K562 (cell line): ENCODE data around the gene IGFBP4. TPM values are rescaled to one million over a fixed set of nuclear protein-coding genes. Genes with fewer than 3 reads are reported as not detected.

Experiments
- ATAC-seq: fragments of 200-7000 bp; cut with Tn5 transposase; 3 replicates; pipeline ENCODE4 v1.9.1; 2020; ENCODE audit warnings: moderate library complexity
- BruUV-seq: library from RNA; stranded (reverse); fragments of 400-500 nt; replicated peaks from 2 replicates; lab custom pipeline; 2021; lab: Mats Ljungman, UMichigan
- CTCF ChIA-PET: fragments of 300-600 bp; formaldehyde crosslinking; extraction: SDS; loops from one replicate; lab custom pipeline; 2021; ENCODE audit warnings: low intra/inter-chr PET ratio; lab: Yijun Ruan, JAX
- POLR2A ChIA-PET: fragments of 300-600, 350-650 bp; sonication (Branson Sonifier 250); formaldehyde crosslinking; extraction: SDS; loops from one replicate; lab custom pipeline; 2021; ENCODE audit warnings: antibody characterized with exemption, inconsistent platforms; lab: Yijun Ruan, JAX
- DNase-seq, 4 experiments: peaks; one replicate each; pipeline versions ENCODE4 v3.0.0 to v3.0.0-alpha.2; 2011 to 2018; ENCODE audit warnings: low spot score in 3 of 4, mixed read lengths in 3 of 4; ENCODE audit errors: extremely low read depth in 1 of 4
- FAIRE-seq: peaks from 2 replicates; lab custom pipeline; 2011; peaks lifted over from hg19 to GRCh38; lab: Jason Lieb, UNC
- H2AFZ ChIP-seq: 2 replicates; pipeline ENCODE4 v1.6.0; 2011; ENCODE audit warnings: low read depth, low read length, control low read depth, inconsistent platforms
- H3K27ac ChIP-seq: fragments of 200-600 bp; 3 replicates; pipeline ENCODE4 v1.8.0; 2011; ENCODE audit warnings: low read depth, mild to moderate bottlenecking, control low read depth, inconsistent platforms, low read length, moderate library complexity, mixed read lengths; ENCODE audit errors: extremely low read depth
- H3K27me3 ChIP-seq, 2 experiments: fragments of 300-600 bp in 1 of 2; 2 replicates in 1 of 2; 3 replicates in 1 of 2; pipeline versions ENCODE4 v1.6.0 to v1.8.0; 2011; ENCODE audit warnings: inconsistent platforms in 2 of 2, low read length in 2 of 2, mild to moderate bottlenecking in 1 of 2, mixed read lengths in 1 of 2, moderate library complexity in 1 of 2; ENCODE audit not compliant: control insufficient read depth in 2 of 2, insufficient read depth in 2 of 2
- H3K36me3 ChIP-seq: fragments of 300-600 bp; 3 replicates; pipeline ENCODE4 v1.8.0; 2011; ENCODE audit warnings: mild to moderate bottlenecking, low read length, inconsistent platforms; ENCODE audit not compliant: control insufficient read depth, insufficient read depth
- H3K4me1 ChIP-seq, 2 experiments: fragments of 200-600 bp in 1 of 2; replicated peaks in 1 of 2; 2 replicates in 1 of 2; 3 replicates in 1 of 2; pipeline versions ENCODE4 v1.5.1 to v1.8.0; 2011; ENCODE audit warnings: inconsistent platforms in 2 of 2, low read length in 2 of 2, mild to moderate bottlenecking in 1 of 2, mixed read lengths in 1 of 2, moderate library complexity in 1 of 2; ENCODE audit not compliant: control insufficient read depth in 2 of 2, insufficient read depth in 2 of 2
- H3K4me2 ChIP-seq: 2 replicates; pipeline ENCODE4 v1.6.1; 2011; ENCODE audit warnings: low read length, control low read depth, inconsistent platforms, mixed read lengths; ENCODE audit not compliant: insufficient read depth
- H3K4me3 ChIP-seq: fragments of 200-600 bp; sonication (generic), shearing (Covaris generic); 2 replicates; pipeline ENCODE4 v1.5.1; 2016; ENCODE audit warnings: control low read depth, inconsistent platforms
- H3K79me2 ChIP-seq: fragments of 200-600 bp; 3 replicates; pipeline ENCODE4 v1.8.0; 2011; ENCODE audit warnings: low read length, inconsistent platforms; ENCODE audit not compliant: control insufficient read depth, insufficient read depth
- H3K9ac ChIP-seq, 2 experiments: 2 replicates each; pipeline versions ENCODE4 v1.6.0 to v1.6.1; 2011; ENCODE audit warnings: low read depth in 2 of 2, low read length in 2 of 2, control low read depth in 1 of 2, inconsistent platforms in 1 of 2, mild to moderate bottlenecking in 1 of 2, mixed read lengths in 1 of 2; ENCODE audit not compliant: insufficient read depth in 1 of 2
- H3K9me1 ChIP-seq: one replicate; pipeline ENCODE4 v1.6.0; 2011; ENCODE audit warnings: inconsistent platforms, mild to moderate bottlenecking, low read length, moderate library complexity; ENCODE audit not compliant: control insufficient read depth, insufficient read depth
- H3K9me3 ChIP-seq: replicated peaks from 2 replicates; pipeline ENCODE4 v1.5.1; 2011; ENCODE audit warnings: low read depth, low read length, inconsistent platforms; ENCODE audit not compliant: control insufficient read depth, insufficient read depth
- H4K20me1 ChIP-seq: replicated peaks from 2 replicates; pipeline ENCODE4 v1.6.1; 2011; ENCODE audit warnings: low read length, inconsistent platforms, mixed read lengths; ENCODE audit not compliant: control insufficient read depth, insufficient read depth
- BCOR ChIP-seq: fragments of 450-650 bp; IDR thresholded peaks from 2 replicates; pipeline ENCODE4 v1.6.1; 2016
- CHD7 ChIP-seq: fragments of 200-600 bp; sonication (generic); IDR thresholded peaks from one replicate; pipeline ENCODE4 v1.6.1; 2012; ENCODE audit warnings: mild to moderate bottlenecking, low read depth, low read length, inconsistent platforms
- FOXA3 ChIP-seq, 2 experiments: fragments of 450-650 bp in 1 of 2; sonication (generic) in 1 of 2; formaldehyde crosslinking; IDR thresholded peaks in 1 of 2; conservative IDR thresholded peaks in 1 of 2; 2 replicates each; pipeline versions ENCODE4 v1.4.0 to v1.8.0; 2020 to 2022; ENCODE audit warnings: mild to moderate bottlenecking in 2 of 2, missing genetic modification reagents in 1 of 2
- POLR2AphosphoS5 ChIP-seq: IDR thresholded peaks from 2 replicates; pipeline ENCODE4 v1.6.1; 2011; ENCODE audit warnings: mild to moderate bottlenecking, low read depth, low read length, moderate library complexity; ENCODE audit not compliant: control insufficient read depth, insufficient read depth
- PREB ChIP-seq: sonication (generic); formaldehyde crosslinking; IDR thresholded peaks from 2 replicates; pipeline ENCODE4 v1.8.1; 2023; ENCODE audit warnings: mild to moderate bottlenecking, missing genetic modification reagents
- STAT6 ChIP-seq: sonication (generic); formaldehyde crosslinking; IDR thresholded peaks from 2 replicates; pipeline ENCODE4 v1.8.1; 2023; ENCODE audit warnings: mild to moderate bottlenecking, missing genetic modification reagents
- ZNF445 ChIP-seq: fragments of 250-450 bp; sonication (Bioruptor Pico); IDR thresholded peaks from 2 replicates; pipeline ENCODE4 v1.4.0; 2020; ENCODE audit warnings: low read depth, mild to moderate bottlenecking, moderate library complexity
- WGBS: fragments of 100-300 bp; shearing (Covaris generic); methylation state at CpG from one replicate; pipeline ENCODE4 v1.1.6; 2016; ENCODE audit warnings: low coverage, mixed read lengths; ENCODE audit not compliant: insufficient coverage; ENCODE audit errors: missing lambda C conversion rate; 5-methylcytosine and 5-hydroxymethylcytosine counted together
- in situ Hi-C: fragments of 300-500 bp; cut with MboI; formaldehyde crosslinking; loops from 4 replicates; pipeline ENCODE4 v1.15.0; 2018; ENCODE audit warnings: inconsistent platforms, mixed read lengths
- intact Hi-C: fragments of 100-400 bp; cut with micrococcal nuclease; formaldehyde crosslinking; loops from 2 replicates; pipeline ENCODE4 v1.14.2; 2022
- polyA plus RNA-seq, 8 experiments: library from polyadenylated mRNA; depleted of rRNA in 4 of 8; stranded (reverse) in 5 of 8; unstranded in 3 of 8; fragments of >200 nt; fragmentation: Nextera tagmentation in 2 of 8; fragmentation: Illumina TruSeq in 1 of 8; extraction: Ambion mirVana in 2 of 8; extraction: Trizol in 1 of 8; gene quantifications; 2 replicates each; pipeline versions ENCODE4 v1.2.1 to v1.2.3, GENCODE V29; 2011 to 2014; ENCODE audit warnings: inconsistent platforms in 1 of 8, missing spikeins in 1 of 8
- total RNA-seq, 7 experiments: library from RNA; depleted of rRNA in 6 of 7; stranded (reverse); fragments of >200 nt in 6 of 7; fragmentation: Illumina TruSeq in 2 of 7; extraction: Trizol in 2 of 7; gene quantifications; 2 replicates each; pipeline versions ENCODE4 v1.2.1 to v1.2.3, GENCODE V29; 2011 to 2021; ENCODE audit warnings: low replicate concordance in 1 of 7

The IGFBP4 gene
- total and polyA plus RNA-seq, 9 of the 15 experiments (the other 6 are each of a cell fraction or from before 2014, with no cell fraction given) = 8.8 to 99.8 (median 18.6) TPM

GRCh38 chr17:40468560-40468959 lies 25.3 kb downstream of the IGFBP4 start:
- peaks cover 5 to 9% of the 10 kb centered on the region in 2 experiments; a peak in 3 of 5 replicates for H3K4me1 ChIP-seq
- no peaks in the 10 kb centered on the region for H3K9me1 ChIP-seq
- H3K36me3 ChIP-seq = no peaks in the 10 kb centered on the region
- ChIA-PET CTCF (no interaction called here), POLR2A (interaction anchor here (0.7 to 1.0 kb wide), 2 partner anchors 28 to 51 kb away, joined by 3 read pairs; partner anchors contain the start of gene TOP2A)
- H3K9ac ChIP-seq = no peak overlapping the region
- peaks cover 0 to 7% of the 10 kb centered on the region in 2 experiments; a peak in 1 of 5 replicates for H3K27me3 ChIP-seq
- H4K20me1 ChIP-seq = no peaks in the 10 kb centered on the region
- H3K4me3 ChIP-seq = no peak overlapping the region
- intact Hi-C loops = no loop called here
- no peaks in the 10 kb centered on the region for H3K9me3 ChIP-seq
- H3K79me2 ChIP-seq = no peaks in the 10 kb centered on the region
- ATAC-seq (no peak), FAIRE-seq (no peak), DNase-seq (no peak)
- H3K4me2 ChIP-seq = no peak overlapping the region
- no TSS peak for BruUV-seq
- no peak overlapping the region for H2AFZ ChIP-seq
- in situ Hi-C loops = no loop called here
- 70% methylated on average over 7 of the region's 7 CpGs for WGBS
- no peak overlapping the region for H3K27ac ChIP-seq
- TF ChIP-seq BCOR = no peak
- TF ChIP-seq ZNF445 = no peak
- TF ChIP-seq FOXA3 (CRISPR knock-in tag; conservative IDR thresholded peaks at IDR 0.05 in 1 of 2, IDR thresholded peaks at IDR 0.05 in 1 of 2) = no peak
- TF ChIP-seq CHD7 = no peak
- TF ChIP-seq PREB (CRISPR knock-in tag) = no peak
- TF ChIP-seq STAT6 = no peak
- TF ChIP-seq POLR2AphosphoS5 = no peak
